ENCODE results near the gene PRKCE.

PRKCE gene

DNA sequence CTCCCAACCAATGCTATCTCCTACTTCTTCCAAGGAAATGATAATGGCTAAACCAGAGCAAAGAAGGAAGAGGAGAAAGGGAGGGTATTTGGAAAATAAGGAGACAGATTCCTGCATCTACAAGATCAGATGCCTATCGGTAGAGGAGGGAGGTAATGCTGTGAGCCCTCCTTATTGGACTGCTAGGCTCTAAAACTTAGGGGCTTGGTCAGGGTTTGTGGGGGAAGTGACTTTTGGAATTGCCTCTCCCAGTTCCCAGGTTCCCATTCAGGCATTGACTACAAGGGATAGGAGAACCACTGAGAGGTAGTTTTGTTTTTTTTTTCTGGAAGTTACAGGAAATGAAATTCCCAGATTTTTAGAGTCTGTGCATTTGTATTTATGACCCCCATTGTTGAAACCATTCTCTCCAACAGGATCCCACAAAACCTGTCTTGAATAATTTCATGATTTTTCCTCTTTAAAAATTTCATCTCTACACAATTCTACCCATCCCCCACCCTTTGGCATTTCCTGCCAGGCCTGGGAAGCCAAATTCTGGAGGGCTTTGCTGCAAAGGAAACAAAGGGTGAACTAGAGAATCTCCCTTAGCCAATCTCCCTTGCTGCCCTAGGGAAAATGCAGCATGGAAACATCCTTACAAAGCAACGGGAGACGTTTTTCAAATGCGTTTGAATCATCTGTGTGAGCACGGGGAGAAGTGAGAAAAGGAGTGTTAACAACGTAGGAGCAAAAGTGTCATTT, 363.6 kb downstream of the PRKCE start:
- no peak for DNase-seq (ENCODE audit: low read depth in 3 of 3)

DNA sequence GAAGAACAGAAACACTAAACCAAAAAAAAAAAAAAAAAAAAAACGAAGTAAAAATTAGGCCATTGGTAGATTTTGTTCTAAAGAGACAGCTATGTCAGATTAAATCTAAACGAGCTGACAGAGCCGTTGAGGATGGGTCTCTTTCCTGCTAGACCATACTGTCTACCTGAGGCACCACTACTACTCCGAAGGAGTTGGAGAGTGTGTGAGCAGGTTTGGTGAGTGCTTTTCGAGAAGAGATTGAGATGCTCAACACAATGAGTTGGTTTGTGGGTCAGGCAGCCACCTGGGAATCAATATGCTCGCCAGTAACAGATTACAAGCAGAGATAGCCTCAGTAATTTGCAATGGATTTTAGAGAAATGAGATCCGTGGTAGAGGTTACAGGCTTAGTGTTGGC, 364.2 kb downstream of the PRKCE start:
- no peak for DNase-seq (ENCODE audit: low read depth in 3 of 3)

DNA sequence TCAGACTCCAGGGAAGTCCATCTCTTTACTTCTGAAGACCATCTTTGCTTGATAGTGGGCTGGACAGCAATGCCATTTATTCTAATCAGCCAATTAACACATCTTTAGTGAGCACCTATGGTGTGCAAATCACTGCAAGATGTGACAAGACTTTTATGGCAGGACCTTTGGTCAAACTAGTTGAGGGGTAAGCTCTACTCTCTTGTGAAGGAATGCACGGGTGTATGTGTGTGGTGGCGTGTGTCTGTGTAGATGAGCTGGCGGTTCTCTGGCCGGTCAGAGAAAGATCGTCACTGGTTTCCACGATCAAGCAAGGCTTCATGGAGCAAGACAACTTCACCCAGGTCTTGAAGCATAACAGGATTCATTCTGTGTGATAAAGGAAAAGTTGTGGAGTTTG, 364.6 kb downstream of the PRKCE start:
- DNase-seq (ENCODE audit: low read depth in 3 of 3) = no peak

DNA sequence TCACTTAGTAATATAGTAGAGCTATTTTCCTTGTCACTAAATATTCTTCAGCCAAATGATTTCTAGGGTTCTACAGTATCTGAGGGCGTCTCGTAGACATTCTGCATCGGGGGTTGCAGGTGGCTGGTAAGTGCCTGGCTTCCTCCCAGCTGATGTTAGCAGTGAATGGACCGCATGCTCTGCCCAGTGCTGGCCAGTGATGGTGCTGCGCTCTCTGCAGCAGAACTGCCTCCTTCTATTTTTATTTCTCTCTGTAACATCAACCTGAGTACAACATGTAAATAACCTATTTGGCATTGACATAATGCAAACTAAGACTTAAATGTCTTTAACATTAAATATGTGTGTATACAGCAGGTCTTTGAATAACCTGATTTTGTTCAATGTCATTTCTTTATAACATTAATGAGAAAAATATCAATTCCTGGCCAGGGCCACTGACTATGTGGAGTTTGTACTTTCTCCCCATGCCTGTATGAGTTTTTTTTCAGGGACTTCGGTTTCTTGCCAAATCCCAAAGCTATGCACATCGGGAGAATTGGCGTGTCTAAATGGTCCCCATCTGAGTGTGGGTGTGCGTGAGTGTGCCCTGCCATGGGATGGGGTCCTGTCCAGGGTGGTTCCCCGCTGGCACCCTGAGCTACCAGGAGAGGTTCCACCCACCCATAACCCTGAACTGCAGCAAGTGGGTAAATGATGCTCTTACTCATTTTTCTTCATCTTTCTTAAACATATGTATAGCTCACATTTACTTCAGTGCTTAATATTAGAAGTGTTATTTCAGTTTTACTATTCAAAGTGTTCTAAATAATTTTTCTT, 367.5 kb downstream of the PRKCE start:
- DNase-seq (ENCODE audit: low read depth in 3 of 3) = no peak

DNA sequence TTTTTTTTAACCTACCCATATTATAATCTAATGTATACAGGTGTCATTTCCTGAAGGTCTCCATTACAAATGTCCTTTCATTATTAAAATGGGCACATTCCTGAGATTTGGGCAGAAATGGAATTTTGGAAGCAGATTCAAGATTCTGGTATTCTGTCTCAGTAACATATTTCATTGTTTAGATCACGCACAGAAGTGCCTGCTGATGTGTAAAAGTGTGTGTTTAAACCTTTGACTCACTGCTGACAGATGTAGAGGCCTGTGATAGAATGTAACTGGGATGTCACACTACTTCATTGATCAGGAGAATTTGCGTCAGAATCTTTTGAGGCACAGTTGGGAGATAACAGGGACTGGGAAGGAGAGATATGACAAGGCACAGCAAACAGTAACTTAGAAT, 368.9 kb downstream of the PRKCE start:
- no peak for DNase-seq (ENCODE audit: low read depth in 3 of 3)

DNA sequence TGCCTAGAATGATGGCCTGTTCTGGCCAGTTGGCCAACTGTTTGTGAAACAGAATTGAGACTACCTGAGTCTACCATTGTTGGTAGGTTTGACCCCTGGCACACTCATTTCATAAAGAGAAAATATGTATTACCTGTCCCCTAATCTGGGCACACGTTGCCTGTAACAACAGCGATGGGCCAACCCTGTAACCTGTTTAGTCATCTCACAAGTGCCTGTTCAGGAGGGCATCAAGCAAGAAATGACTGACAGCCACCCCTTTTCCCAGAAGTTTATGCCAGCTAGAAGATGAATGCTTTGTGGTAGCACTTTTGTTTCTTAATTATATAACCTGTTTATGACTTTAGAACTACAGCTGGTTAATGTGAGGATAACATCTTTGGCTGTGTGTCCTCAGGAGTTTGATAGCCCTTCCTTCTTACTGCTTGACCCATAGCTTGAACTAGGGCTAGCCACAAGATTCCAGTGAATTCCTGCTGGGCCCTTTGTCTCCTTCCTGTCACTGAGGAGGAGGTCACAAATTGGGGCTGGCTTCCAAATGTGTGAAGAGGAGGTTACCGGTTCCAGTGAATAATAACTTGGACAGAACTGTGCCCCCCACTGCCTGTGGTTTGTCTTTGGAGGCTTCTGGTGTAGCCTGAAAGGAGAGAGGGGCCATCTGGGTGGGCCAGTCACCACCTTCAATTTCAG, 371.8 kb downstream of the PRKCE start:
- no peak for DNase-seq (ENCODE audit: low read depth in 3 of 3)

DNA sequence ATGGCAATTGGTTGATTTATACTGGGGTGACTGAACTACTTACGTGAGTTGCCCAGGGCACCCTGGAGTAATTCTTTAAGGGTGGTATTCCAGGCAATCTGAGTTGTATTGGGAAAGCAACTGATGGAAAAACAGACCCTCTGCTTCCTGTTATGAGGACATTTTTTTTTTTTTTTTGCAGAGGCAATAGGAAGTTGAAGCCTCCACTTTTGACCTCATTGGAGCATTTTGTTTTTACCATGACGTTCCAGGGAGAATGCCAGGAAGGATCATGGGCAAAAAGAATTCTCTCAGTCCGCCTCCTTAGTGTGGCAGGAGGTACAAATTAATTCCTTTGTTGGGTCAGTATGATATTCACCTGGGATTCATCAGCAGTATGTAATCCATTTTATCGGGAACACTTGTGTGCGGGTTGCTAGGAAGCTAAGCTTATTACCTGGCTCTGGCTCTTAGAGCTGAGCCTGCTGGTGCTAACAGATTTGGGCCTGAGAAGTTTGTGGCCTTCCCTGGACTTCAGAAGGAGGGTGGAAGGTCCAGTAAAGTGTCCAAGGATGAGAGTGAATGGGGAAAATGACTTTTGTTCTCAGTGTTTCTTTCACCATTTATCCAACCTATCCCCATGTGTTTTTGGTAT, 372.8 kb downstream of the PRKCE start:
- no peak for DNase-seq (ENCODE audit: low read depth in 3 of 3)

DNA sequence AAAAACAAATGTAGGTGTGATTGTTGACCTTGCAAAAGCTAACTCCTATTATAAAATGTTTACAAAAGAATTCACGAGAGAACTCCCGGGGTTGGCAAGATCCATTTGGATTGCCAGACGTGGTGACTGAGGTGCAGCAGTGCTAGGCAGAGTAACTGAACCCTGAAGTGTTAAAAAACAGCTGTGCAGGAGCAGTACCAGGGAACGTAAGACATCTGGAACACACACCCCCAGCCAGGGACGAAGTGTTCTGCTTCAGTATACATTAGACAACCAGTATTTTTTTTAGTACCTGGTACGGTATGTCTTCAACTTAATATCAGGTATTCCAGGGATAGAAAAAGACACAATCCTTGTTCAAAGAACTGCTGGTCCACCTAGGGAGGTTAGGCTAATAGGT, 373.6 kb downstream of the PRKCE start:
- no peak for DNase-seq (ENCODE audit: low read depth in 3 of 3)

DNA sequence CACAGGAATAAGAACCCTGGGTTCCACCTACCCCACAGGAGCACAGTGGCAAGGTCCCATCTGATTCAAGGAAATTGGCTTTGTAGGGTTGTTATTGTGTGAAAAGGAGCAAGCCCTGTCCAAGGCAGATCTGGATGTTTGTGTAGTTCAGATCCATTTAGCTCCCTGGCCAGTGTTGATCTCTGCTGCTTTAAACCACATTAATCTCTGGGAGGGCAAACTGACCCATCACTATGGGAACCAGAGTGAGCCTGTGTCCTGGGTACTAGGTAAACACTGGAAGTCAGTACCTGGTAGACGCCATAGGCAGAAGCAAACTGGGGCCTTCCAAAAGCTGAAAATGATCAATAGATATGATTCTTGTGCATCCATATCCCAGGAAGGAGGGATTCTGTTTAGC, 374.2 kb downstream of the PRKCE start:
- DNase-seq (ENCODE audit: low read depth in 3 of 3) = no peak

DNA sequence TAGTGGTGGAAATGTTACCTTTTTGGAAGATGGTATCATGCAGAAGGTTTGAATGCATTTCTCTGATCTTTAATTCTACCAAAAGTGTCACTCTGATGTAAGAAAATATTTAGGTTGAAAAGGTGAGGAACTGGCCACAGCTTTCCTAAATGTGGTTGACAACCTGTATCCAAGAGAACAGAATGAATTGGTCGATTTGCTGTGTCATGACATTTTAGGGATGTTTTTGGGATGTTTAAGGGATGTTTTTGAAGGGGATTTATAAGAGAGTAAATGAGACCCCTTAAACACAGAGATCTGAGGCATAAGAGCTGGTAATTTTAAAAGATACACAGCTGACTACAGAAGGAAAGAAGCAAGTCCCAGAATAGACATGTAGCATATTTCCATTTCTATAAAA, 375.0 kb downstream of the PRKCE start:
- no peak for DNase-seq (ENCODE audit: low read depth in 3 of 3)

DNA sequence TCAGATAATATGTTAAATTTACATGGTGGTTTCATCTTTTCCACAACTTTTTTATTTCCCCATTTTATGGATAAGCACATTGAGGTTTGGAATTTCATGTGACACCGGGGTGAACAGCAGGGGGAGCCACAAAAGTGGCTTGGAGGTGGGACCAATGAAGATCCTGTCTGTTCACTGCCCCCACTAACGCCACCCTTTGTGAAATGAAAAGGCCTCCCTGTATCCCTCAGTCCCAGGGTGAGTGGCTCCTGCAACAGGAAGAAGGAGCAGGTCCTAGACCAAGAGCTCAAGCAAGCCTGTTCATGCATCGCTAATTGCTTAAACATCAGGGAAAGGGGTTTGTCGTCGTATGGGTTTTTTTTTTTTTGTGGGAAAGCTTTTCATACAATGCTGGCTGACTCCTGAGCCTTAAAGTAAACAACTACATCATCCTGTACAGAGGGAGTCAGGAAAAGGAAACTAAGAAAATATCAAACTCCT, 377.9 kb downstream of the PRKCE start:
- no peak for DNase-seq (ENCODE audit: low read depth in 3 of 3)

DNA sequence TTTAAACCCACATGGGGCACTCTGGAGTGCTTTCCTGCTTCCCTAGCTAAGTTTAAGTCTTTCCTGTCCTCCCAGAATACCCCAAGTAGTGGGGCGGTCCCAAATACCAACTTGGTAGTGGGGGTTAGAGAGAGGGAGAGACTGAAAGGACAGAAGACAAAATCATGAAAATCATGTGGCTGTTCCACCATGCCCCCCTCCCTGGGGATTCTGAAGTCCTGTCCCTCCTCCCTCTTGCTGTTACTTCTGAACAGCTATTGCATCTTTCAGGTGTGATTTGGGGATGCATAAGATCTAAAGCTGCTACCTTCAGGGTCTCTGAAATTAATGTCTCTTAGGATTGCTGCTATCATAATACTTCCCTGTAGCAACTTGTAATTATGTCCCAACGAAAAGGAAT, 378.9 kb downstream of the PRKCE start:
- no peak for DNase-seq (ENCODE audit: low read depth in 3 of 3)

DNA sequence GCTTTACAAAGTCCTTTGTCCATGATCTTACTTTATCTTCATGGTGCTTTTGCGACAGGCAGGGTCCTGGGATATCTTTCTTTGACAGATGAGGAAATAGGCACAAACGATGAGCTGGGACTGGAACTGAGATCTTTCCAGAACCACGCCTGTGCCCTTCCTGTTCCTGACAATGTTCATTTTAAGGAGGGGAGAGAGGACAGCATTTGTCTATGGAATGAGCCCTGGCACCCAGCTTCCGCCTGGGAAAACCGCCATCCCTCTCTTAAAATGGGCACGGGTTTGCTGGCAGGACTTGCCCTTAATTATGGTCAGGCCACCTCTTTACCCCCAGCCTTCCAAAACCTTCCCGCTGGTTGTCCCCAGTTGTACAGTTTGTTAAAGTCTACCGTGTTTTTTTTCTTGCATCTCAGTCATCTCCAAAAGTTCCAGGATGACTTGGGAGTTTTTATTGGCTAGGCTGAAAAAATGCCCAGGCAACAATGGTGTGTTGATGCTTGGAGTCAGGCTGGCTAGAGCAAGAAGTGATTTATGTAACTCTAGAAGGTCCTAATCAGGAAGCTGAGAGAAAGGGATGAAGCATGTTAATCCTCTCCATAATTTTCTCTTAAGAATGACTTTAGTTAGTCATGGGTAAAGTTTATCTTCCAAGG, 380.8 kb downstream of the PRKCE start:
- no peak for DNase-seq (ENCODE audit: low read depth in 3 of 3)

DNA sequence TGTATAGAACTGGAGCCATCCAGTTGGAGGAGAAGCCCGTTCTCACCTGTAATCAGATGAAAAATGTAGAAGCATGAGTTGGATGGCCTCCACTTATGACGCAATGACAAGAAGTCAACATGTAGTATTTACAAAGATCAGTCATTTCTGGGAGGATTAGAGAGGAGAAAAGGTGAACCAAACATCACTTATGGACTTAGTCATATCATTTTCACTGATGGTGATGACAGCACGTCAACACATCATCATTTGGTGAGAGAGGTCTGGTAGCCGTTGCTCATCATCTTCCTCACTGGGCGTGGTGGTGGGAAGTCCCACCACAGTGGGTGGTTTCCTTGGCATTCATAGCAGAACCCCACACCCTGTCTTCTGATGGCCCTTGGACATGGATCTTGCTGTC, 381.5 kb downstream of the PRKCE start:
- peak; percentile 8 to 48 (median 46) for DNase-seq (ENCODE audit: low read depth in 3 of 3)

DNA sequence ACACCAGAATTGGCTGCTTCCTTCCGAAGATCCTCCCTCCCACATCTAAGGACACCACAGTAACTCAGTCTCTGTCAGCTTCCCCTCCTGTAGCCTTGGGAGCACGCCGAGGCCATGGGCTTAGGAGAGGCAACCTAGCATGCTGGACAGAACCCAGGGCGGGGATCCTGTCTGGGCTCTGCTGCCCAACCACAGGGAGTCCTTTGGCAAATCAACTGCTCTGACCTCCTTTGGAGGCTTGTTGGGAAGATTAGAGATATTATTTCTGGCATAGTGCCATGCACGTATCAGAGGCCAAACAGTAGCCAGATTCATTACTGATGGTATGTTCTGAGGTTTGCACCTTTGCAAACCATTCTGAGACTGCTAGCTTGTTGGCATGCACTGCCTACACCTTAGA, 383.1 kb downstream of the PRKCE start:
- no peak for DNase-seq (ENCODE audit: low read depth in 3 of 3)

DNA sequence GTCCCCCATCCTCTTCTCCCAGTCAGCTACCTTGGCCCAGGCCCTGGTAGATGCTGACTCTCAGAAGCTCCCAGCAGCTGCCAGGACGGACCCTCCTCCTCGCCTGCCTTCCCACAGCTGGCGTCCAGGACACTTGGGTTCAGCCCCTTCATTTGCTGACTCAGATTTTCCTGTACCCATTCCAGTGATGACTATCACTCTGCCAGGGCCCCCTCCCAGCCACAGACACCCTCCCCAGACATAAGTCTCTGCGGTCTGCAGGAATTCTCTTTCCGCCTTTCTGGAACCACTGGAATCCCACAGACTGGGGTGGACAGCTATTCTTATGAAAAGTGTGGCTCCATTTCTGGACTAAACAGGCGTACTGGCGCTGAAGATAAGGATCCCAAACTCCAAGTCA, 385.5 kb downstream of the PRKCE start:
- no peak for DNase-seq (ENCODE audit: low read depth in 3 of 3)

DNA sequence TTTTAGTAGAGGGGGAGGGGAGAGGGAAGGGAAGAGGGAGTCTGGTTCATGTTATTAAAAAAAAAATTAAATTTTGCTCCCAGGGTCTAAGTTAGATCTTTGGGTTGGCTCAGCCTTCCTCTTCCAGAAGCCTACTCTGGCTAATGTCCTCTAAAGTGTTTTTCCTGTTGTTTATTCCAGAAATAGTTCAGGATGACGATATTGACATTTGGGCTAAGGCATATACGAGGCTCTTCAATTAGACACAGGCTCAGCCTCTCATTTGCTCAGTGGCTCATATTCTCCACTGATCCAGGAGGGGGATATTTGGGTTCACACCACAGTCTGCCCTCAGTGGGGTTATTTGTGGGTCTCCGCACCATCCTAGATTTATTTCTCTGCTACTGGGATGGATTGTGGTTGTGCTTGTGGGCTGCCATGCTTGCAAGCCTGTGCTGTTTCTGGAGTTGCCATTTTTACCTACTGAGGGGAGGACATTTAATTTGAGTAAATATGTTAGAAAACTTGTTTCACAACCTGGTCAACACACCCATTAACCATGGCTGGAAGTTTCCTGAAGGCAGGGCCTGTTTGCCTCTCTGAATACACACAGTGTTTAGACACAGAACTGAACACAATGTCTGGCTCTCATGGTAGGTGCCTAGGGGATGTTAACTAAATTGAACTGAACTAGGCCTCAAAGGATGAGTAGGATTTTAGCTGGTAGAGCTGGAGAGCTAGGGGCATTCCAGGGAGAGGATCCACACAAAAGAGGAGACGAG, 388.2 kb downstream of the PRKCE start:
- no peak for DNase-seq (ENCODE audit: low read depth in 3 of 3)

DNA sequence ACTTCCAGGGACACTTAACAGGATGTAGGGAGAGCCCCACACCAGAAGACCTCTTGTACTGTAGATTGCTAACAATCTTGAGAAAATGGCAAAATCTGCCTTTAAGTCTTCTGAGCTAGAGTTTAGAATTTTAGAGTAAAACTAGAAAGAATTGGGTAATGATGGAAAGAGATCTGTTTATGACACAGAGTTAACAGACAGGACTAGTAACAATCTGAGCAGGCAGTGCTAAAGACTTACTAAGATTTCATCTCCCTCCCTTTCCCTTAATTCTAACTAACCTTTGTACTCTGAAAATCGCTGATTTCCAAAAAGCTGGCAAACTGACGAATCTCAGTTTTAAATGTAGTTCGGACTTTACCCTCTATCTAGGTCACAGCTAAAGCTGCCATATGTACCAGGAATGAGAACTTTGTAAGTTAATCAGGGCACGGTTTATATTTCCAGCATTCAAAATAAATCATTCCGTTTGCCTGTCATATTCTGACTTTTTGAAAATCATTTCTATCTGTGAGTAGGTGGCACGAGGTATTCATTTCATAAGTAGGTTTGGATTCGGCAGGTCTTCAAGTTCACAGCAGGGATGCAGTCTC, 389.2 kb downstream of the PRKCE start:
- no peak for DNase-seq (ENCODE audit: low read depth in 3 of 3)

DNA sequence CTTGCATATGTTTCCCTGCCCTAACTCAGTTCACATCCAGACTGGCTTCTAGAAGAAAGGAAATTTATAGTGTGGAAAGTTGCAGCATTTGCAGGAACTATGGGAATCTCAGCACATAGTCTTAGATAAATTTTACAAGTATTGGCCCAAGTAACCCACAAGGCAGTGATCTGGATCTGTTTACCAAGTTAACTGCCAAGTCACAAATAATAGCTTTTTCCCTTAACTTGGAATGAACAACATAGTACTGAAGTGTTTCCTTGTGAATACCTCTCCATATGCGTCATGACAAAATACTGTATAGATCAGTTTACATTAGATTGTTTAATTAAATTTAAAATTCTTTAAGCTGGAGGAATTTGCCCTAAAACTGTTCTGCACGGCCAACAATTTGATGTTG, 390.0 kb downstream of the PRKCE start:
- no peak for DNase-seq (ENCODE audit: low read depth in 3 of 3)

DNA sequence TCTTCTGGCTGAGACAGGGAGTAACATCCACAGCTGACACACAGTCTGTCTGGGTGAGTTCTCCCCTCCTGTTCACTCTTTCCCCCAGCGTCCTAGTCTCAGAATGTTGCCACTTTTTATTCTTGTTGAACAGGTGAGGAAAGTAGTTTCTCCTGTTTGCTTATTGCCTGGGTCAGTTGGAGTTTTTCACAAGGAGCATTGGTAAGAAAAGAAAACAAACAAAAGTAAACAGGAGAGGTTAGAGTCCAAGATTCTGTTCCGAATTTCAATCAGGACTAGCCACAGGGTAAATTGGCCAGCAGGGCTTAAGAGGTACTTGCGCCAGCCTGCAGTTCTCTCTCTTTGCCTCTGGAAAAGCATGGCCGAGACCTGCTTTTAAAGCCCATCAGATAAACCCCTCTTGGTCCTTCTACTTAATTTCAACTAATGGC, 390.7 kb downstream of the PRKCE start:
- no peak for DNase-seq (ENCODE audit: low read depth in 3 of 3)

Measured in stimulated activated CD4-positive, alpha-beta T cell treated with anti-CD3 and anti-CD28 coated beads, TNF-alpha, amount 100 ng/mL, for 48 hours (primary cell).